HG02642 (cell line): ENCODE results near the gene MROH2A.

ENCODE experiments used
- ATAC-seq: cut with Tn5 transposase; IDR thresholded peaks from one replicate; pipeline ENCODE4 v1.9.1; 2021; ENCODE audit warnings: mild to moderate bottlenecking; ENCODE audit not compliant: unreplicated experiment, poor library complexity

The MROH2A gene

DNA sequence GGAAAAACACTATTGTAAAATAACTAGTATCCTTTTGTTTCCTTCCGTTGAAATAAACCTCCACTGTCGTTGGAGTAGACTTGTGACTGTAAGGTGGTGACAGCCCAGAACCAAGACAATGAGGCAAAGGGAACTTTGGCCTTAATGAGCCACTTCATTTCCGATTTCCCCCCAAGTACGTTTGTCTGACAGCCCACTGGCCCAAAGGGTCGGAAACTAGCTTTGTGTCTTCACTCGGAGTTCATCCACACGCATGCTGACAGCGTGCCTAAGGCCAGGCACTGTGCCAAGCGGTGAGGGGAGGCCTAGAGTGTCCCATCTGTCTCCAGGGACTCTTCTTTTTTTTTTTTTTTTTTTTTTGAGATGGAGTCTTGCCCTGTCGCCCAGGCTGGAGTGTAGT, 55.2 kb downstream of the MROH2A start:
- ATAC-seq = no peak

DNA sequence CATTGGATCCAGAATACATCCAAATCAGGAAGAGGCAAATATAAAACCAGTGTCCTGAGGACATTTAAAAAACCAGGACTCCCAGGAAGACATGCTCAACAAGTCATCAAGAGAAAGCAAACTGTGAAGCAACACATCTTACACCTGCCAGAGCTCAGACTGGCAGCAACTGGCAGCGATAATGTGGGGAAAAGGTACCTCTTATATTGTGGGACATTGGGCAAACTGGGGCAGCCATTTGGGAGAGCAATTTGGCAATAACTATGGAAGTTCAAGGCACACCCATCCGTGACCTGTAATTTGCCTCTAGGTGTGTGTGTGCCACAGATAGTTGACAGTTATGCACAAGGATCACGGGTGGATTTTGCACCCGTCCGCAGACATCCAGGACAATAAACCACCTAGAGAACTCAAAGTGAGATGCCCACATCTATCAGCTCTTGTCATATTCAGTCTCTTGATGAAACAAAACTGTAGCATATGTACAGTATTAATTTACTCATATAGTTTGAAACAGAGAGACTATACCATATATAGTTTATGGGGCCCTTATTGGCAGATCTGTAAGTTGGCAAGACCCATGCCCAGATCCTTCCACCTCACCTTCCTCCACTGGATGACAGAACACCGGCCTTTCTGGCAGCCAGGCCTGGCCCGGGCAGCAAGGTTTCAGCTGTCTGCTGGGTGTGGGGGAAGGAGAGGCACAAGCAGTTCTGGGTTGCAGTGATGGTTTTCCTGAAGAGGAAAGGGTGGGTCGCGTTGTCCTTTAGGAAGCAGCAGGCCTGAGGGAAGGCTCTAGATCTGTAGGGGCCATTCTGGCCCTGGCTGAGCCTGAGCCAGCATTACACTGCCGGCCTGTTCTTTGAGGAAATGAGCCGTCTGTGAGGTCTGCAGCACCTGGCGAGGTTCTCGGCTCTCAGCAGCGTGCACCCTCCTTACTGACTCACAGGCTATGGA, 57.4 kb downstream of the MROH2A start:
- no peak for ATAC-seq

DNA sequence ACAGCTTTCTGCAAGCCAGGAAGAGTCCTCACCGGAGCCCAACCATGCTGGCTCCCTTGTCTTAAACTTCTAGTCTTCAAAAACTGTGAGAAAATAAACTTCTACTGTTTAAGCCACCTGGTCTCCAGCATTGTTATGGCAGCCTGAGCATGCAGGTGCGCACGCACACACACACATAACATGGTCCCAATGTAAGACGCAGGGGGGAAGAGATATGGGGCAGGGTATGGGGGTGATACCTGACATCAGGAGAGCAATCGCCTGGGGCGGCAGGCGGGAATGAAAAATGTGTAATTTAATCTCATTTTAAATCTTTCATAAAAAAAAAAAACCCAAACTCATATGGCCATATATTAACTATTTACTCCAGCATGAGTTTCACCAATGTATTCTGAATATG, 58.2 kb downstream of the MROH2A start:
- ATAC-seq = no peak

DNA sequence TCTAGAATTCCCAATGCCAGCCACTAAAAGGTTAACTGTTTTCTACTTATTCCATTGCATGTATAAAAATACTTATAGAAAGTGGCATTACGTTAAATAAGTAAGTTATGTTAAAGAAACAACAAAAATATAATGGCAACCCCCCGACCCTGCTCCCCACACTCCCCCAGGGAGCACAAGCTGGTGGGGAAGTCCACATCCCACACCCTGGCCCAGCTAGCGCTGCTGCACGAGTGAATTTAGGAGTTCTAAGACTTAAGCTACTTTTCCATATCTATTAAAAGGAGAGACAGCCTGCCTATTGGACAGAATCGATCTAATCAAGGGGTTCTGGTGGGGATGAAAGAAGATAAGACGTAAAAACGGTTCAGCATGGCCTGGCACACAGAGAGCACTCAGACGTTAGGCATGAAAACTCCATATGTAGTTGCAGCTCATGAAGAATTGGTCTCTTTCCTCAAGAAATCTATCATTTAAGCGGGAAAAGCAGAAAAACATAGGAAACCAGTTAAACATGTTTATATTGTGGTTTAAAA, 59.6 kb downstream of the MROH2A start:
- ATAC-seq = no peak

DNA sequence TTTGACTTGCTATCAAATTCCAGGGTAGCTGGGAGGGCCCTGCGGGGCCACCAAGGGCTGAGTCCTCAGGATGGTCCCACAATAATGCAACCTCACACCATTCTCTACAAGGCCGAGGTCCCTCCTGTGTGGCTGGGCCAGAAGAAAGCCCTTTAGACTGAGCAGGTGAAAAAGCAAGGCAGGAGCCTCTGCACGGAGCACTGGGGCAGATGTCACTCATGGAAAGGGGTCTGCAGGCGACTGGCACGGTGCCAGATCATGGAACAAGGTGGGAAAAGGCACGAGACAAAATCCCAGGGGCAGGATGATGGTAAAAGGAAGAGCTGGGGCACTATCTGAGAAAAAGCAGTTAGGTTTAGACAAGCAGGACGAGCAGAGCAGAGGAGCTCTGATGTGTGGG, 60.1 kb downstream of the MROH2A start:
- no peak for ATAC-seq

DNA sequence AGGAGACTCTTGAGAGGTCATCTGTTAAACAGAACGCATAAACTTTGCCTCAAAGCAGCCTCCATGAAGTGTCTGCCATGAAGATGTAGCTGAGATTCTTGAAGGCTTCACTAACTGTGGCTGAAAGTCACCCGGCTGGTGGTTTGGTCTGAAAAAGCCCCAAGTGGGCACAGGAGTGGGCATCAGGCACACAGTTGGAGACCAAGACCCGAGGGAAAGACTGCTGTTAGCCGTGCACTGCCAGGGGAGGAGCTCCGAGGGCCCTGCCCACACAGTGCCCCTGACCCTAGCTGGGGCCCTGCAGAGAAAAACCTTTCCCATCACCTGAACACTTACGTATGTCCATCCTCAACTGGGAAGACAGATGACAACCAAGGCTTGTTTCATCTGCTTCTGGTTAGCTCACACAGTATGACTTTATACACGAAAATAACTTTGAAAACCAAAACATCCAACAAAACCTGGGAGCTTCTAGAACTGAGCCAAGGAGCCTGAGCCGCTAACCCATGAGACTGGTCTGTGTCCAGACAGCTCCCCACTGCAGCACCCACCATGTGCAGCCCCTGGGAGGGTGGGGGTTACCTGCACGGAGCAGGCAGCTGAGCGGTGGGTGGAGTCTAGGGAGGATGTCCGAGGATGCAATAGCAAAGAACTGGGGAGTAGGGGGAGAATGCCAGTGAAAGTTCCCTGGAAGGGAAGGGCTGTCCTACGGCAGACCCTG, 60.8 kb downstream of the MROH2A start:
- ATAC-seq = no peak

DNA sequence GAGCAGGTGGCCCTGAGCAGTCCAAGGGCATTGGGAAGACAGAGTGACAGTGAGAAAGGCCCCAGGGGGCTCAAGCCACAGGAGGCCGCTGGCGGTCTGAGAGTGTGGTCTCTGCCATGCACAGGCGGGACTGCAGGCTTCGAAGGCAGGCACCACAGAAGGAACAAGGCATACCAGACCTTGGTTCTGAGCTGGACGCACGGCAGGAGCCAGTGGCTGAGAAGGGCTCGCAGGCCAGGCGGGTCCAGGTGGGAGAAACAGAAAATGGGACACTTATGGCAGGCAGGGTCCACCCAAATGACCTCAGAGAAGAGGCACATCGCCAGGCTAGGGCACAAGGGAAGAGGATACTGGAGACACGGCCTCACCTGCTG, 61.3 kb downstream of the MROH2A start:
- ATAC-seq = no peak

DNA sequence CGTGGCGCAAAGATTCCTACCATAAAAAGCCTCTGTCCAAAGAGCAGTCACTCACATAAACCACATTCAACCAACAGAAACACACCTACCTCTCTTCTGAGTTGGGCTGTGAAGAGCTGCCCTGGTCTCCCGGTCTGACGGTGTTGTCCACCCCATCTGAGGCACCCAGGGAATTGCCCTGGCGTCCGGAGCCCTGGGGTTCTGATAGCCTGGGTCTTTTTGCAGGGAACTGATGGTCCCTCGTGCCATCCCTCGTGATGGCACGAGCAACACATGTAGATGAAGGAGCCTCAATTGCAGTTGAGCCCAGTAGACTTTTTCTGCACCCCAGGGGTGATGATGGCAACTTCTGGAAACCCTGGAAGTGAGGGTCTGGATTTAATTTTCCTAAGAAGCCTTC, 62.4 kb downstream of the MROH2A start:
- ATAC-seq = no peak

DNA sequence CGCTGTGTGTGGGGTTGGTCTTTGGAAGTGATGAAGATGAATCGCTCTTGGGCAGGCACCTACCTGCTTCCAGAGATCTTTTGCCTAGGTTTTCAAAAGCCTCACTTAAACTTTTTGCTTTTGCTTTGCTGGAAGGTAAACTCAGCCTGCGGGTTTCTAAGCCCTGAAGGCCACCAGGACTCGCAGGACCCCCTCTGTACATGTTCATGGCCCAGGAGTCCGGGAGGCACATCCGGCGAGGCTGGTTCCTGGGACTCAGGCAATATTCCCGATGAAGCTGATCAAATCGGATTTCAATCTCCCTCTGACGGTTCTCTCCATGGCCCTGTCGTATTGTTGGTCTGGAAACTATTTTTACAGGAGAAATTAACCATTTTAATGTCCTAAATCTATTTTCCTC, 63.1 kb downstream of the MROH2A start:
- ATAC-seq = no peak

DNA sequence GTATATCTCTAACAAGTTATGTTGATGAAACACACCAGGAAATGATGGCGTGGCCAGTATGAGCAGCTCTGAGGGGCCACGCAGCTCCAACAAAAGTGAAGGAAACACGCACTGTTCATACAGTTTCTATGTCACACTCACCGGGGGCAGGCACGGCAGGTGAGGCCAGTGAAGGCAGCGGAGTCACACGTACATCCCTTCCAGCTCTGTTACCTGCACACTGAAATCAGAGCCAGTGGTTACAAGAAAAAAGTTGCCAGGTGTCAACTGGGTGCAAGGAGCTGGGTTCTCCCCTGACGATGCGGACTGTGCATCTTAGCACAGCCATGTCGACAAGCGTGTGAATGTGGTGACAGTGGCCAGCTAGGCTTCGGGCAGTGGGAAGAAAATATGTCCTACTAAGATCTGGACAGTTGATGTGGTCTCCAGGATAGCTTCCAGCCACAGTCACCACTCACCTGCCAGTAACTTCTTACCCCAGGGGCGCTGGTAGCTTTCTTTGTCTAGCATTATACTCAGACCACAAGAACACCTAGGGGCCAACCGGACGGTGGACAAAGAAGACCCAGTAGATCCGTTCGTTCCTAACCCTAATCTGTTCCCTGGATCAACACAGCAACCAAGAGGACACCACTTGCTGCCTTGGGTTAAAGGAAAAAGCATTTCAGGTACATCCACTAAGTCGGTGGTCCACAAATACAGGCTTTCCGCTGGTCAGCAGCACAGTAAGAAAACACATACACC, 66.1 kb downstream of the MROH2A start:
- ATAC-seq = no peak

DNA sequence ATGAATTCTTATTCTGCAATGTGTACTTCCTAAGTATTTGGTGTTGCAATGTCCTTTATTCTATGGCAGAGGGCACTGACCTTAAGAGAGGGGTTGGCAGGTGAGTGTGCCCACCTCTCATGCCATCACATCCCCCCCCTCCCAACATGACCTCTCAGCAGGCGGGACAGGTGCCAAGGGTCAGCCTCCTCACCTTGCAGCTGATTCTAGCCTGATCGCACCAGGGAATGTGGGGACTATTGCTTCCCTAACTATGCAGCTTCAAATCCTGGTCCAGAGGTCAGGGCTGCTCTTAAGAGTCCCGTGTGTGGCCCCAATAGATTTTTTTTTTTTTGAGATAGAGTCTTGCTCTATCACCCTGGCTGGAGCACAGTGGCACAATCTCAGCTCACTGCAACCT, 66.7 kb downstream of the MROH2A start:
- ATAC-seq = no peak

DNA sequence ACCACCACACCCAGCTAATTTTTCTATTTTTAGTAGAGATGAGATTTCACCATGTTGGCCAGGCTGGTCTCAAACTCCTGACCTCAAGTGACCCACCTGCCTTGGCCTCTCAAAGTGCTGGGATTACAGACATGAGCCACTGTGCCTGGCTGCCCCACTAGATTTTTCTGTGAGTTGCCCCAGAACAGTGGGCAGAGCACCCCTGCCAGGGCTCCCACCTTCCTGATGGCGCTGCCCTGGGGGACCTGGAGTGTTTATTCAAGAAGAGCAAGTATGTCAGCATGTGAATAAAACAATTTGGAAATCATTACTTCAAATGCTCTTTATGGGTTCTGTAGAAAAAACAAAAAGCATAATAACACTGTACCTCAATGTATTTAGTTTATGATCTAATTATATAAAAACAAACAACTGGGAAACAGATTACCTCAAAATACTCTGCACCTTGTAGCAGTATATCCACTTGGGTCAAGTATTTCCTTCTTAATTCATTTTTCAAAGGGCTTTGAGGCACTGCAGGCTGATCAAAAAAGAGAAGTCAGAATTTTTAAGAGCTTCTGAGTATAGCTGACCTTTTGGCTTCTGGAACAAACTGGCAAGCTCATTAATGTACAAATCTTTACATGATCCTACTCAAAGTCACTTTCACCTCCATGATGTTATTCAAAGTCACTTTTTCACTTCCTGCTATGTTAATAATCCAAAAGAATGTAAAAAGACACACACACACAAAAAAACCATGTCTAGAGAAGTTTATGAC, 67.4 kb downstream of the MROH2A start:
- ATAC-seq = no peak

DNA sequence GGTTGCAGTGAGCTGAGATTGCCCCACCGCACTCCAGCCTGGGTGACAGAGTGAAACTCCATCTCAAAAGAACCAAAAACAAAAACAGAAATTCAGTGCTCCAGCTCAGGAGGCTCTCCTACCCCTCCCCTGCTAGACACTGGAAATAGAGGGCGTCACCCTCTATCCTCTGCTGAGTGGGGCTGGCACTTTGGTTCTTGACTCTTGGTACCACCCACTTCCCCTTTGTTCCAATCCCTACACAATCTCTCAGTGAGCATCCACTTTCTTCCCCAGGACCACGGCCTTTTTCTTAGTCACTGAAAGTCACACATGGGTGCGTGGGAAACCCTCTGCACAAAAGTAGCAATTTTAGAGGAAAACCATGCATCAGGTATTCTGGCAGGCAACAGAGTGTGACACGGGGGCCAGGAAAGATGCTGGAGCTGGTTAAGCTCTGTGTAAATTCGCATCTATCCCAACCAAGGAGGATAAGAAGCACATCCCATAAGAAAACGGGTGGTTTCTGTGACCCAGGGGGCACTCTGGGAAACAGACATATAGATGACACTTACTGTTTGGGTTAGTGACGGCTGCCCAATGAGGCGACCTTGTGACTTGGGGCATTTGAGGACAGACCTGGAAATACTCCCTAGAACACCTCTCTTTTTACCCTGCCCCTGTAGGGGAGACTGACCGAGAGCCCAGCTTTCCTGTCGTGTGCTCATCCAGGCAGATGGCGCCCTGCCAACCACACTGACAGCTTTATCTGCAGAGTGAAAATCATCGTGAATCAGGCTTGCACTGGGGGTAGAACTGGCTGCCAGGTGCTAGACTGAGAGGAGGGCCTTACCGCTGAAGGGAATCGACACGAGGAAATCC, 68.5 kb downstream of the MROH2A start:
- ATAC-seq = no peak

DNA sequence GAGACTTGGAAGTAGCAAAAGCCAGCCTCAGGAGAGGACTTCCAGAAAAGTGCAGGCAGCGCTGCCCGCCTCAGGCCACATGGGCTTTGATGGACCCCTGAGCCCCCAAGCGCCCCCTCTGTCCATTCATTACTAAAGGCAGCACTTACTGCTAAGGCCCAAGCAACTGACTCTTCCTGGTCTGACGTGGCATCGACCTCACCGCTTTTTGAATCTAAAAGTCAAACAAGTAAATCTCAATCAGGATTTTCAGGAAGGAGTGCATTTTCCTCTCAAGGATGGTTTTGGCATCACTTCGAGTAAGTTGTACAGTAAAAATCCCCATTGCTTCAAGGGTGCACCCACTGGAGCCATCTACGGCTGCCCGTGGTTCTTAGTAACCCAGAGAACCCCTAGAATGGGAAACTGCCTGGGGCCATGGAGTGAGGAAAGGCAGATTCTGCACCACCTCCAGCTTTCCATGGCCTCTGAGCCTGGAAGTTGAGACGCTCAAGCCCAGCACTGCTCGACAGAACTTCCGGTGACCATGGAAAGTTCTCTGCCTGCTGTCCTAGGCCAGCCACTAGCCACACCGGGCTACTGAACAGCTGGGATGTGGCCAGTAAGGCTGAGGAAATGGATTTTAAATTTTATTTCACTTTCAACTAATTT, 69.2 kb downstream of the MROH2A start:
- no peak for ATAC-seq

DNA sequence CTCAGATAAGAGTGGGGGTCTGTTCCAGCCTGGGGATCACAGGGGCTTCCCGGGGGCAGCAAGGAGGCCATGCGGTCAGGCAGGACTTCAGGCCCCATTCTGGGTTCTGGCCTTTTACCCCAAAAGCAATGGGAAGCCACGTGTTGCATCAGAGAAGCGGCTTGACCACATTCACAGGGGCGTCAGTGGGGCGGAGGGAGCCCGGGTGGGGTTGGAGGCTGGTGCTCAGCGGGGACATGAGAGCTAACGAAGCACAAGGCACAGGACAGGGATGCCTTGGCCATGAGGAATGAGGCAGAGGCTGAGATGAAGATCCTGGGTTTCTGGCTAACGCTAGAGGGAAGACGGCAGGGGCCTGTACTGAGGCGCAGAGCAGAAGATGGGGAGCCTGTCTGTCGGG, 70.1 kb downstream of the MROH2A start:
- no peak for ATAC-seq

DNA sequence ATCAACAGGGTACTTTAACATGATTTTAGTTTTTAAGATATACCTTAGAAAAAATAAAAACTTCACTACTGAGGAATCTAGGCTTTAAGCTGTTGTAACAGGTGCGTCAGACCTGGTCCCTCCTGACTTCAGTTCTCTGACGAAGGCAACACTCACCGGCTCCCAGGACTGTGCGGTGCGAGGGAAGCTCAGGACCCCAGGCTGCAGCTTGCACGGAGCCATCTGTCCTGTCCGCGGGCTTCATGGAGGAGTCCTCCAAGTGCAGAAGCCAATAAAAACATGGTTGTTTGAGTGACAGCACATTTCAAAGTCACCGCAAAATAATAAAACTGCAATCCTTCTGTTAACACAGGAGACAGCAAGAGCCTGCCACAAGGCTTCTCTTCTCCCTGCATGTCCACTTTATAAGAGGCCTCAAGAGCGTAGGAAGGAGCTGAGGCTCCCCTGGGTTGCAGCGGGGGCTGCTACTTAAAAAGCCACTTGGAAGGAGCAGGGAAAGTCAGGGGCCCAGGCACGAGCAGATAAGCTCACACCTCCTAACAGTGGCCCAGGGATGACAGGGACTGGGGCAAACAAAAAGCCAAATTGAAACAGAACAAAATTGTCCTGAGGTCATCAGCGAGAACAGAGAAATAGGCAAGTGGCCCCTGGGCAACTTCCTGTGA, 71.6 kb downstream of the MROH2A start:
- no peak for ATAC-seq

DNA sequence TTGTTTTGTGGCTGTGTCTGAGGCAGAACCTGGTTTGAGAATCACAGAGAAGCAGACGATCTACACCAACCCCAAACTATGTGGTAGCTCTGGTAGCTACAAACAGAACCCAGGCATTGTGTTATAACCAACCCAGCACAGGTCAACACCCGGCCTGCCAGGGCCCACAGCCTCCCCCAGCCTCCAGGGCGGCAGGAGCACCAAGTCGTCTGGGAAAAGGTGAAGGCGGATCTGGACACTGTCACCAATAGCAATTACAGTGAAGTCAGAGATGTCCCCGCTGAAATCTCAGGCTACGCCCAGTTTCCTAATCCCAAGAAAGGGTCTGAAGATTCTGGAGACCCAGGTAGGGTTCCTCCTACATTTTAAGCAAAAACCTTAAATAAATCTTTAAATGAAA, 72.6 kb downstream of the MROH2A start:
- no peak for ATAC-seq

DNA sequence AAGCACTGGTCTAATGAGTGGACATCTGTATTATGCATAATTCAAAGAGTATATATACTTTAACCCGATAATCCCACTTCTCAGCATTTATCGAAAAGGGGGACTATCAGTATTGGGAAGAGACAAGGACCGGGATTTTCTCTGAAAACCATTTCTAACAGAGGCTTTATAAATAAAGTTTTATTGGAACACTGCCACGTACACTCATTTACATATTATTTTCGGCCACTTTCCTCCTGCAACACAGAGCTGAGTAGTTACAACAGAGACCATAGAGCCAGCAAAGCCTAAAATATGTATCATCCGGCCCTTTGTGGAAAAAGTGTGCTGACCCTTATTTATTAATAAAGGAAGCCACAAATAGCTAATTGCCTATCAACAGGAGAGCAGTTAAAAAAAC, 73.0 kb downstream of the MROH2A start:
- ATAC-seq = no peak
